Uterus (tissue), 4 donors: ENCODE measurements around the gene FANCD2OS. TPM values are rescaled to one million over a fixed set of nuclear protein-coding genes. Genes with fewer than 3 reads are reported as not detected.
"Not testable (repeated sequence)": the region's sequence is repeated elsewhere in the genome, so short reads cannot be mapped to it uniquely, and the experiment has no call there.

ENCODE experiments used
- DNase-seq, 2 donors: peaks; one replicate each; pipeline ENCODE4 v3.0.0-alpha.2; 2019 to 2020
- H3K27ac ChIP-seq, 2 donors: fragments of 200-600 bp; sonication (generic); 1 replicate in 1 of 2; 2 replicates in 1 of 2; pipeline ENCODE4 v1.5.1; 2016 to 2018
- H3K27me3 ChIP-seq, 2 donors: fragments of 200-600 bp; sonication (generic); one replicate each; pipeline ENCODE4 v1.5.1; 2018 to 2019; ENCODE audit warnings: control low read depth in 1 of 2
- H3K36me3 ChIP-seq, 2 donors: fragments of 200-600 bp; sonication (generic); one replicate each; pipeline ENCODE4 v1.5.1; 2019; ENCODE audit warnings: control low read depth in 1 of 2
- H3K4me1 ChIP-seq, 2 donors: fragments of 200-600 bp; sonication (generic); one replicate each; pipeline ENCODE4 v1.5.1; 2018 to 2019; ENCODE audit warnings: control low read depth in 1 of 2
- H3K4me3 ChIP-seq, 2 donors: fragments of 200-600 bp; sonication (generic); 1 replicate in 1 of 2; 2 replicates in 1 of 2; pipeline ENCODE4 v1.5.1; 2018 to 2019; ENCODE audit warnings: mild to moderate bottlenecking in 1 of 2
- H3K9me3 ChIP-seq, 2 donors: fragments of 200-600 bp; sonication (generic); one replicate each; pipeline ENCODE4 v1.5.1; 2019; ENCODE audit warnings: control low read depth in 1 of 2
- CTCF ChIP-seq, 4 experiments: fragments of 200-600 bp in 2 of 4; fragments of 450-650 bp in 2 of 4; sonication (generic) in 2 of 4; IDR thresholded peaks; one replicate each; pipeline ENCODE4 v1.5.1; 2016 to 2019; ENCODE audit warnings: antibody characterized with exemption in 4 of 4, mild to moderate bottlenecking in 2 of 4, moderate library complexity in 1 of 4
- POLR2A ChIP-seq, 2 donors: fragments of 450-650 bp; IDR thresholded peaks; one replicate each; pipeline ENCODE4 v1.6.1; 2016; ENCODE audit warnings: antibody characterized with exemption in 2 of 2, mild to moderate bottlenecking in 1 of 2, moderate library complexity in 1 of 2
- intact Hi-C: fragments of 100-400 bp; cut with DNase I; formaldehyde crosslinking; loops from one replicate; pipeline ENCODE4 v1.15.1; 2023; ENCODE audit warnings: low total_unique reads
- total RNA-seq, 4 donors: library from RNA; depleted of rRNA in 3 of 4; stranded (reverse); fragments of >200 nt in 3 of 4; gene quantifications; one replicate each; pipeline versions ENCODE4 v1.1.0 to v1.2.4, GENCODE V29; 2014 to 2023
- donor health status: DM: yes; HTN: yes; CAD: no.

Gene FANCD2OS
- total RNA-seq, 4 donors from 2014 or later, result not detected

- intact Hi-C loops, result no loop called here
- H3K27ac ChIP-seq, result no peak overlapping the region
- no peaks in the 10 kb centered on the region for H3K9me3 ChIP-seq
- TF ChIP-seq CTCF (IDR thresholded peaks at IDR 0.05) (no peak), POLR2A (IDR thresholded peaks at IDR 0.05) (no peak)
- H3K4me3 ChIP-seq, result no peak overlapping the region
- H3K36me3 ChIP-seq, result no peaks in the 10 kb centered on the region
- no peak for DNase-seq
- H3K4me1 ChIP-seq, result no peaks in the 10 kb centered on the region
- H3K27me3 ChIP-seq, result no peaks in the 10 kb centered on the region
Observed at GRCh38 chr3:10093678-10094077, 14.4 kb downstream of the FANCD2OS start.

GRCh38 chr3:10091387-10091786 is 16.7 kb downstream of the FANCD2OS start:
- H3K4me1 ChIP-seq, H3K27me3 ChIP-seq, H3K4me3 ChIP-seq, H3K36me3 ChIP-seq, H3K27ac ChIP-seq, H3K9me3 ChIP-seq, intact Hi-C loops, DNase-seq: not testable (repeated sequence)

GRCh38 chr3:10090774-10091173 is 17.3 kb downstream of the FANCD2OS start:
- H3K4me1 ChIP-seq, H3K4me3 ChIP-seq, H3K9me3 ChIP-seq, H3K27me3 ChIP-seq, H3K36me3 ChIP-seq, DNase-seq, intact Hi-C loops, H3K27ac ChIP-seq: not testable (repeated sequence)

- TF ChIP-seq POLR2A (IDR thresholded peaks at IDR 0.05) (no peak), CTCF (IDR thresholded peaks at IDR 0.05) (no peak)
- intact Hi-C loops, result no loop called here
- Histone ChIP-seq H3K27me3 (no peaks in the 10 kb centered on the region), H3K36me3 (no peaks in the 10 kb centered on the region), H3K27ac (no peak overlapping the region), H3K9me3 (no peaks in the 10 kb centered on the region), H3K4me3 (no peak overlapping the region), H3K4me1 (no peaks in the 10 kb centered on the region)
- DNase-seq, result no peak
Observed at GRCh38 chr3:10090179-10090578, 17.9 kb downstream of the FANCD2OS start.

- TF ChIP-seq CTCF (IDR thresholded peaks at IDR 0.05) (no peak), POLR2A (IDR thresholded peaks at IDR 0.05) (no peak)
- Histone ChIP-seq H3K9me3 (no peaks in the 10 kb centered on the region), H3K27me3 (no peaks in the 10 kb centered on the region), H3K27ac (no peak overlapping the region), H3K4me3 (no peak overlapping the region), H3K4me1 (no peaks in the 10 kb centered on the region), H3K36me3 (no peaks in the 10 kb centered on the region)
- no peak for DNase-seq
- intact Hi-C loops, result no loop called here
Observed at GRCh38 chr3:10088256-10088655, 19.8 kb downstream of the FANCD2OS start.

GRCh38 chr3:10085738-10086137 is 22.3 kb downstream of the FANCD2OS start:
- no peaks in the 10 kb centered on the region for H3K36me3 ChIP-seq
- TF ChIP-seq POLR2A (IDR thresholded peaks at IDR 0.05) (no peak), CTCF (IDR thresholded peaks at IDR 0.05) (no peak)
- H3K27me3 ChIP-seq, result no peaks in the 10 kb centered on the region
- no peaks in the 10 kb centered on the region for H3K4me1 ChIP-seq
- no peak for DNase-seq
- intact Hi-C loops, result no loop called here
- no peaks in the 10 kb centered on the region for H3K9me3 ChIP-seq
- H3K27ac ChIP-seq, result no peak overlapping the region
- H3K4me3 ChIP-seq, result no peak overlapping the region
